ENCODE data around the gene SZT2. TPM values are rescaled to one million over a fixed set of nuclear protein-coding genes. Genes with fewer than 3 reads are reported as not detected.

SZT2 gene
- total RNA-seq, 1 donor from 2014 or later: 139 TPM

GRCh38 chr1:43421976-43422750 is 32.5 kb downstream of the SZT2 start:
- Mint-ChIP-seq H3K27me3 (no peaks in the 10 kb centered on the region), H3K36me3 (ENCODE audit: low read depth) (peaks cover 45% of the 10 kb centered on the region), H3K27ac (no peak overlapping the region), H3K4me3 (no peak overlapping the region), H3K9me3 (no peaks in the 10 kb centered on the region), H3K4me1 (no peaks in the 10 kb centered on the region)
- CTCF ChIA-PET: no interaction called here
- TF ChIP-seq, protein P1, sequence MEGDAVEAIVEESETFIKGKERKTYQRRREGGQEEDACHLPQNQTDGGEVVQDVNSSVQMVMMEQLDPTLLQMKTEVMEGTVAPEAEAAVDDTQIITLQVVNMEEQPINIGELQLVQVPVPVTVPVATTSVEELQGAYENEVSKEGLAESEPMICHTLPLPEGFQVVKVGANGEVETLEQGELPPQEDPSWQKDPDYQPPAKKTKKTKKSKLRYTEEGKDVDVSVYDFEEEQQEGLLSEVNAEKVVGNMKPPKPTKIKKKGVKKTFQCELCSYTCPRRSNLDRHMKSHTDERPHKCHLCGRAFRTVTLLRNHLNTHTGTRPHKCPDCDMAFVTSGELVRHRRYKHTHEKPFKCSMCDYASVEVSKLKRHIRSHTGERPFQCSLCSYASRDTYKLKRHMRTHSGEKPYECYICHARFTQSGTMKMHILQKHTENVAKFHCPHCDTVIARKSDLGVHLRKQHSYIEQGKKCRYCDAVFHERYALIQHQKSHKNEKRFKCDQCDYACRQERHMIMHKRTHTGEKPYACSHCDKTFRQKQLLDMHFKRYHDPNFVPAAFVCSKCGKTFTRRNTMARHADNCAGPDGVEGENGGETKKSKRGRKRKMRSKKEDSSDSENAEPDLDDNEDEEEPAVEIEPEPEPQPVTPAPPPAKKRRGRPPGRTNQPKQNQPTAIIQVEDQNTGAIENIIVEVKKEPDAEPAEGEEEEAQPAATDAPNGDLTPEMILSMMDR (IDR thresholded peaks at IDR 0.05): no peak
- intact Hi-C loops (cut with micrococcal nuclease): no loop called here
- ATAC-seq (ENCODE audit: low read depth) (no peak), DNase-seq (no peak)
- POLR2A ChIA-PET: interaction anchor here (0.6 kb wide), 1 partner anchor 353 kb away, joined by 3 read pairs; no protein-coding TSS in a partner anchor

- intact Hi-C loops (cut with micrococcal nuclease): no loop called here
- TF ChIP-seq, protein P1 (IDR thresholded peaks at IDR 0.05): no peak
- CTCF ChIA-PET: no interaction called here
- H3K4me1 Mint-ChIP-seq: no peaks in the 10 kb centered on the region
- peaks cover 55% of the 10 kb centered on the region for H3K36me3 Mint-ChIP-seq (ENCODE audit: low read depth)
- H3K27ac Mint-ChIP-seq: no peak overlapping the region
- no peaks in the 10 kb centered on the region for H3K27me3 Mint-ChIP-seq
- ATAC-seq (ENCODE audit: low read depth) (no peak), DNase-seq (no peak)
- H3K4me3 Mint-ChIP-seq: no peak overlapping the region
- H3K9me3 Mint-ChIP-seq: no peaks in the 10 kb centered on the region
- POLR2A ChIA-PET: no interaction called here
Observed at GRCh38 chr1:43422995-43423671, 33.4 kb downstream of the SZT2 start.

- no peaks in the 10 kb centered on the region for H3K9me3 Mint-ChIP-seq
- H3K4me1 Mint-ChIP-seq: no peaks in the 10 kb centered on the region
- H3K27ac Mint-ChIP-seq: no peak overlapping the region
- ChIA-PET CTCF (no interaction called here), POLR2A (interaction anchor here (1.3 kb wide), 2 partner anchors 30 to 34 kb away, joined by 3 read pairs; no protein-coding TSS in a partner anchor)
- peaks cover 63% of the 10 kb centered on the region for H3K36me3 Mint-ChIP-seq (ENCODE audit: low read depth)
- intact Hi-C loops (cut with micrococcal nuclease): no loop called here
- ATAC-seq (ENCODE audit: low read depth): no peak
- TF ChIP-seq, protein P1 (IDR thresholded peaks at IDR 0.05): no peak
- DNase-seq: no peak
- H3K4me3 Mint-ChIP-seq: no peak overlapping the region
- H3K27me3 Mint-ChIP-seq: no peaks in the 10 kb centered on the region
Observed at GRCh38 chr1:43423672-43424550, 34.2 kb downstream of the SZT2 start.

DNA sequence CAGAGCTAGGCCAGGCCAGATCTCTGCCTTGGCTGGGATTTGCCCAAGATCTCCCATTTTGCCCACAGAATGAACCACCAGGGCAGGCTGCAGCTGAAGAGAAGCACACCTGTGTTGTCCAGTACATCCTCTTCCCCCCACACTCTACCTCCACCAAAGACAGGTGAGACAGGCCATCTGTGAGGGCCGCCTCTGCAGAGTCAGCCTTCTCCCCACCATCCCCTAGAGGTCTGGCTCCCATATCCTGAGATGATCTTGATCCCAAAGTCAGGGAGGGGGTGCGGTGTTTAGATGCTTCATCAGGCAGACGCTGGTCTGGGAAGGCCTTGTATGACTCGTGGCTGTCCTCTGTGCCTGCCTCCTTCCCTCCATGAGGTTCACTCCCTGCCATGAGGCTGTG is 35.3 kb downstream of the SZT2 start:
- Mint-ChIP-seq H3K9me3 (no peaks in the 10 kb centered on the region), H3K4me1 (no peaks in the 10 kb centered on the region), H3K27ac (no peak overlapping the region), H3K36me3 (ENCODE audit: low read depth) (peaks cover 73% of the 10 kb centered on the region), H3K27me3 (no peaks in the 10 kb centered on the region), H3K4me3 (no peak overlapping the region)
- TF ChIP-seq, protein P1 (IDR thresholded peaks at IDR 0.05): no peak
- ChIA-PET CTCF (no interaction called here), POLR2A (interaction anchor here (1.3 kb wide), 1 partner anchor 35 kb away, joined by 3 read pairs; no protein-coding TSS in a partner anchor)
- no peak for ATAC-seq (ENCODE audit: low read depth)
- intact Hi-C loops (cut with micrococcal nuclease): no loop called here
- DNase-seq: no peak
